HG02588 (cell line): ENCODE data around the gene ANKRD36.
"Not testable (repeated sequence)": the region's sequence is repeated elsewhere in the genome, so short reads cannot be mapped to it uniquely, and the experiment has no call there.

Source experiments
- ATAC-seq: cut with Tn5 transposase; IDR thresholded peaks from one replicate; pipeline ENCODE4 v1.9.1; 2021; ENCODE audit warnings: mild to moderate bottlenecking, moderate library complexity; ENCODE audit not compliant: unreplicated experiment

The ANKRD36 gene

GRCh38 chr2:97113050-97113881 is at the start of gene ANKRD36:
Gene ANKRD36, plus strand, starts transcription at chr2:97113153. Its CDS starts 587 bp downstream, at chr2:97113740.
- peak; percentile 97 for ATAC-seq

GRCh38 chr2:97066030-97066429 is 46.9 kb upstream of the ANKRD36 start:
- ATAC-seq = not testable (repeated sequence)

- ATAC-seq = no peak
Observed at GRCh38 chr2:97067279-97068004, 45.5 kb upstream of the ANKRD36 start.

- ATAC-seq = no peak
Observed at GRCh38 chr2:97068074-97068473, 44.9 kb upstream of the ANKRD36 start.

GRCh38 chr2:97068722-97069121 is 44.2 kb upstream of the ANKRD36 start:
- ATAC-seq = not testable (repeated sequence)

- not testable (repeated sequence) for ATAC-seq
Observed at GRCh38 chr2:97070915-97071314, 42.0 kb upstream of the ANKRD36 start.

GRCh38 chr2:97077213-97077612 is 35.7 kb upstream of the ANKRD36 start:
- ATAC-seq = not testable (repeated sequence)

GRCh38 chr2:97080855-97081254 is 32.1 kb upstream of the ANKRD36 start:
- not testable (repeated sequence) for ATAC-seq

- not testable (repeated sequence) for ATAC-seq
Observed at GRCh38 chr2:97082206-97082605, 30.7 kb upstream of the ANKRD36 start.

- not testable (repeated sequence) for ATAC-seq
Observed at GRCh38 chr2:97083516-97083915, 29.4 kb upstream of the ANKRD36 start.

- not testable (repeated sequence) for ATAC-seq
Observed at GRCh38 chr2:97085093-97085492, 27.9 kb upstream of the ANKRD36 start.

GRCh38 chr2:97088706-97089105 is 24.2 kb upstream of the ANKRD36 start:
- ATAC-seq = not testable (repeated sequence)

- ATAC-seq = not testable (repeated sequence)
Observed at GRCh38 chr2:97092946-97093345, 20.0 kb upstream of the ANKRD36 start.

GRCh38 chr2:97093983-97094771 is 18.8 kb upstream of the ANKRD36 start:
- ATAC-seq = peak; percentile 19

- ATAC-seq = peak; percentile 83
Observed at GRCh38 chr2:97094772-97095611, 18.0 kb upstream of the ANKRD36 start, which contains the start of gene FAHD2B. Gene FAHD2B, minus strand, starts transcription at chr2:97094882. Its CDS starts 3,176 bp downstream, at chr2:97091706.

GRCh38 chr2:97095661-97096060 is 17.3 kb upstream of the ANKRD36 start:
- ATAC-seq = no peak

GRCh38 chr2:97098786-97099372 is 14.1 kb upstream of the ANKRD36 start:
- ATAC-seq = not testable (repeated sequence)

GRCh38 chr2:97106878-97107277 is 6.1 kb upstream of the ANKRD36 start:
- ATAC-seq = not testable (repeated sequence)

- ATAC-seq = not testable (repeated sequence)
Observed at GRCh38 chr2:97111246-97111645, 1.7 kb upstream of the ANKRD36 start.
